HG02885 (cell line): ENCODE results near the gene EPHA1.
"Not testable (repeated sequence)": the region's sequence is repeated elsewhere in the genome, so short reads cannot be mapped to it uniquely, and the experiment has no call there.

Experiments used
- ATAC-seq: cut with Tn5 transposase; IDR thresholded peaks from one replicate; pipeline ENCODE4 v1.9.1; 2021; ENCODE audit warnings: mild to moderate bottlenecking; ENCODE audit not compliant: unreplicated experiment, poor library complexity

The EPHA1 gene

GRCh38 chr7:143407287-143408251 lies 1.1 kb downstream of the EPHA1 start:
- ATAC-seq = no peak

GRCh38 chr7:143406002-143406357 lies 2.7 kb downstream of the EPHA1 start:
- no peak for ATAC-seq

- ATAC-seq = no peak
These were observed 3.3 kb downstream of the EPHA1 start for GRCh38 chr7:143405173-143406001.

- not testable (repeated sequence) for ATAC-seq
These were observed 6.4 kb downstream of the EPHA1 start for GRCh38 chr7:143402233-143402632.

- ATAC-seq = no peak
These were observed 7.4 kb downstream of the EPHA1 start for GRCh38 chr7:143401265-143401664.

GRCh38 chr7:143399642-143400041 lies 9.0 kb downstream of the EPHA1 start:
- ATAC-seq = no peak

GRCh38 chr7:143399151-143399550 lies 9.5 kb downstream of the EPHA1 start:
- no peak for ATAC-seq

- no peak for ATAC-seq
These were observed 10.0 kb downstream of the EPHA1 start for GRCh38 chr7:143398616-143399015.

- ATAC-seq = no peak
These were observed 10.7 kb downstream of the EPHA1 start for GRCh38 chr7:143397710-143398530.

GRCh38 chr7:143396625-143397556 lies 11.8 kb downstream of the EPHA1 start:
- no peak for ATAC-seq

GRCh38 chr7:143396182-143396581 lies 12.5 kb downstream of the EPHA1 start:
- ATAC-seq = no peak

- ATAC-seq = peak; percentile 47
These were observed 13.2 kb downstream of the EPHA1 start for GRCh38 chr7:143395187-143396149.

GRCh38 chr7:143394777-143395176 lies 13.9 kb downstream of the EPHA1 start:
- ATAC-seq = no peak

GRCh38 chr7:143394068-143394467 lies 14.6 kb downstream of the EPHA1 start:
- ATAC-seq = no peak

- no peak for ATAC-seq
These were observed 15.2 kb downstream of the EPHA1 start for GRCh38 chr7:143393267-143394041.

GRCh38 chr7:143392875-143393266 lies 15.8 kb downstream of the EPHA1 start:
- no peak for ATAC-seq

- ATAC-seq = not testable (repeated sequence)
These were observed 16.2 kb downstream of the EPHA1 start for GRCh38 chr7:143392427-143392826.
